CD4-positive, CD25-positive, alpha-beta regulatory T cell (primary cell): ENCODE measurements around the gene MTM1. TPM values are rescaled to one million over a fixed set of nuclear protein-coding genes. Genes with fewer than 3 reads are reported as not detected.

Source experiments
- ATAC-seq, 2 donors: fragments of 150-1000 bp; cut with Tn5 transposase; one replicate each; pipeline ENCODE4 v1.10.0; 2021; ENCODE audit warnings: low read depth in 2 of 2, moderate number of reproducible peaks in 2 of 2, moderate library complexity in 1 of 2
- DNase-seq, 3 donors: peaks; one replicate each; pipeline versions ENCODE4 v3.0.0 to v3.0.0-alpha.2; 2012 to 2022; ENCODE audit warnings: mixed read lengths in 1 of 3
- H3K27ac ChIP-seq: one replicate; pipeline ENCODE4 v1.7.0; 2013; ENCODE audit warnings: mild to moderate bottlenecking, low read length; ENCODE audit not compliant: insufficient read depth, poor library complexity, severe bottlenecking
- H3K27me3 ChIP-seq: one replicate; pipeline ENCODE4 v1.7.0; 2013; ENCODE audit warnings: low read length; ENCODE audit not compliant: control insufficient read depth, insufficient read depth
- H3K36me3 ChIP-seq: one replicate; pipeline ENCODE4 v1.7.0; 2013; ENCODE audit warnings: mild to moderate bottlenecking, low read length, moderate library complexity; ENCODE audit not compliant: control insufficient read depth, insufficient read depth
- H3K4me1 ChIP-seq: 2 replicates; pipeline ENCODE4 v1.7.0; 2013; ENCODE audit warnings: mild to moderate bottlenecking, low read length; ENCODE audit not compliant: insufficient read depth, control insufficient read depth, poor library complexity, severe bottlenecking
- H3K4me3 ChIP-seq: one replicate; pipeline ENCODE4 v1.7.0; 2013; ENCODE audit warnings: low read depth, mild to moderate bottlenecking, low read length, moderate library complexity
- H3K9me3 ChIP-seq, 2 experiments: 1 replicate in 1 of 2; 2 replicates in 1 of 2; pipeline ENCODE4 v1.7.0; 2013; ENCODE audit warnings: low read length in 2 of 2, mild to moderate bottlenecking in 1 of 2, moderate library complexity in 1 of 2; ENCODE audit not compliant: control insufficient read depth in 2 of 2
- H3K27ac Mint-ChIP-seq, 3 donors: one replicate each; pipeline ENCODE4 v1.8.0; 2020 to 2022; ENCODE audit warnings: mild to moderate bottlenecking in 3 of 3, mixed read lengths in 3 of 3, moderate library complexity in 2 of 3
- H3K27me3 Mint-ChIP-seq: one replicate; pipeline ENCODE4 v1.8.0; 2022; ENCODE audit warnings: mild to moderate bottlenecking, mixed read lengths
- H3K36me3 Mint-ChIP-seq: one replicate; pipeline ENCODE4 v1.8.0; 2020; ENCODE audit warnings: mixed read lengths
- H3K4me1 Mint-ChIP-seq, 4 donors: one replicate each; pipeline ENCODE4 v1.8.0; 2020 to 2022; ENCODE audit warnings: mixed read lengths in 4 of 4, mild to moderate bottlenecking in 1 of 4
- H3K4me3 Mint-ChIP-seq, 4 donors: one replicate each; pipeline ENCODE4 v1.8.0; 2020 to 2022; ENCODE audit warnings: mild to moderate bottlenecking in 4 of 4, mixed read lengths in 4 of 4, moderate library complexity in 3 of 4
- H3K9me3 Mint-ChIP-seq, 7 donors: one replicate each; pipeline ENCODE4 v1.8.0; 2020 to 2022; ENCODE audit warnings: mixed read lengths in 7 of 7, mild to moderate bottlenecking in 3 of 7, moderate library complexity in 2 of 7
- polyA plus RNA-seq, 4 donors: library from polyadenylated mRNA; unstranded; fragments of 300-500 nt; fragmentation: Illumina TruSeq; gene quantifications; one replicate each; pipeline ENCODE4 v1.2.3, GENCODE V29; 2021
- total RNA-seq: library from RNA; stranded (reverse); gene quantifications from one replicate; pipeline ENCODE4 v1.2.3, GENCODE V29; 2022

The MTM1 gene
- total and polyA plus RNA-seq, 5 donors from 2014 or later = 19.3 to 31.9 (median 22.0) TPM

GRCh38 chrX:150610043-150610442 is 41.6 kb downstream of the MTM1 start:
- Histone ChIP-seq H3K27ac (no peak overlapping the region), H3K36me3 (peaks cover 24% of the 10 kb centered on the region), H3K4me3 (no peak overlapping the region), H3K27me3 (no peaks in the 10 kb centered on the region), H3K9me3 (no peaks in the 10 kb centered on the region), H3K4me1 (no peaks in the 10 kb centered on the region)
- peak overlapping the region in 1 of 3 donors; percentile 10 for H3K27ac Mint-ChIP-seq
- H3K9me3 Mint-ChIP-seq = no peaks in the 10 kb centered on the region
- H3K4me1 Mint-ChIP-seq = peaks cover 0 to 8% (median 2%) of the 10 kb centered on the region in 4 donors
- DNase-seq (no peak), ATAC-seq (no peak)
- no peaks in the 10 kb centered on the region for H3K27me3 Mint-ChIP-seq
- H3K4me3 Mint-ChIP-seq = no peak overlapping the region
- H3K36me3 Mint-ChIP-seq = peaks cover 9% of the 10 kb centered on the region

- DNase-seq (no peak), ATAC-seq (no peak)
- Mint-ChIP-seq H3K4me1 (peaks cover 0 to 8% (median 2%) of the 10 kb centered on the region in 4 donors), H3K27ac (peak overlapping the region in 1 of 3 donors; percentile 0), H3K36me3 (peaks cover 9% of the 10 kb centered on the region), H3K27me3 (no peaks in the 10 kb centered on the region), H3K4me3 (no peak overlapping the region), H3K9me3 (no peaks in the 10 kb centered on the region)
- Histone ChIP-seq H3K36me3 (peaks cover 24% of the 10 kb centered on the region), H3K9me3 (no peaks in the 10 kb centered on the region), H3K4me1 (no peaks in the 10 kb centered on the region), H3K27me3 (no peaks in the 10 kb centered on the region), H3K27ac (no peak overlapping the region), H3K4me3 (no peak overlapping the region)
Observed at GRCh38 chrX:150610446-150610845, 42.0 kb downstream of the MTM1 start.

DNA sequence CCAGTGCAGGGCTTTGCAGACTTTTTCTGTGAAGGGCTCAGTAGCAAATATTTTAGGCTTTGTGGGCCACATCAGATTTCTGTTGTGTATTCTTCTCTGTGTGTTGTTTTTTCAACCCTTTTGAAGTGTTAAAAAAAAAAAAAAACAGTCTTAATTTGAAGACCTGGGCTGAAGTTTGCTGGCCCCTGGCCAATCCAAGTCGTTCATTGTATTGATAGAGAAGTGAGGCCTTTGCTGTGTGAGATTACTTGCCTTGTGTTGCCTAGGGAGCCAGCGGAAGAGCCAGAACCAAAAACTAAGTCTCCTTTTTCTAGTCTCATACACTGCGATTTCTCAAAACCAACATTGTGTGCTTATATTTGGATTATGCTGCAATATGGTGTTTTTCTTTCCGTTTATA is 46.9 kb downstream of the MTM1 start:
- no peak for ATAC-seq
- Mint-ChIP-seq H3K27ac (no peak overlapping the region), H3K9me3 (no peaks in the 10 kb centered on the region), H3K4me3 (no peak overlapping the region), H3K4me1 (peaks cover 0 to 2% (median 0%) of the 10 kb centered on the region in 4 donors), H3K27me3 (no peaks in the 10 kb centered on the region), H3K36me3 (peaks cover 4% of the 10 kb centered on the region)
- H3K27ac ChIP-seq = no peak overlapping the region
- no peaks in the 10 kb centered on the region for H3K27me3 ChIP-seq
- no peak for DNase-seq
- H3K36me3 ChIP-seq = peaks cover 37% of the 10 kb centered on the region
- no peak overlapping the region for H3K4me3 ChIP-seq
- no peaks in the 10 kb centered on the region for H3K4me1 ChIP-seq
- no peaks in the 10 kb centered on the region for H3K9me3 ChIP-seq

GRCh38 chrX:150616179-150616862 is 47.9 kb downstream of the MTM1 start:
- no peak for DNase-seq
- Histone ChIP-seq H3K4me3 (no peak overlapping the region), H3K9me3 (no peaks in the 10 kb centered on the region), H3K27ac (no peak overlapping the region), H3K4me1 (no peaks in the 10 kb centered on the region), H3K27me3 (no peaks in the 10 kb centered on the region), H3K36me3 (peaks cover 44% of the 10 kb centered on the region)
- H3K27ac Mint-ChIP-seq = no peak overlapping the region
- no peak overlapping the region for H3K4me3 Mint-ChIP-seq
- peaks cover 8% of the 10 kb centered on the region for H3K36me3 Mint-ChIP-seq
- no peaks in the 10 kb centered on the region for H3K9me3 Mint-ChIP-seq
- no peaks in the 10 kb centered on the region for H3K27me3 Mint-ChIP-seq
- ATAC-seq = no peak
- H3K4me1 Mint-ChIP-seq = peaks cover 0 to 4% (median 0%) of the 10 kb centered on the region in 4 donors

DNA sequence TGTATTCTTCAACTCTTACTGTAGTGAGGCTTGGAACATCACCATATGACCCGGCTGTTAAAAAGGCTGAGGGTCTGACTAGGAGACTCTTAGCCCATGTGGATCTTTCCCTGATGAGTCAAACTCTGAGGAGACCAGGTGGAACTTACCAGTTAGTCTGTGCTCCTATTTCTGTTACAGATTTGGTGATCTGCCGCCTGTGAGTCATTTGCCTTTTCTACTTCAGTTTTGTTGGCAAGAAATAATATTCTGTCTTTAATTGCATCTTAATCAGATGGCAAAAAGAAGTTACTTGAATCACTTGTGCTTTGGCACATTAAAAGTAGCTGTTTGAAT is 48.4 kb downstream of the MTM1 start:
- Histone ChIP-seq H3K27ac (no peak overlapping the region), H3K9me3 (no peaks in the 10 kb centered on the region), H3K4me3 (no peak overlapping the region), H3K4me1 (no peaks in the 10 kb centered on the region), H3K27me3 (no peaks in the 10 kb centered on the region), H3K36me3 (peaks cover 47% of the 10 kb centered on the region)
- H3K9me3 Mint-ChIP-seq = no peaks in the 10 kb centered on the region
- peaks cover 0 to 4% (median 0%) of the 10 kb centered on the region in 4 donors for H3K4me1 Mint-ChIP-seq
- no peak for DNase-seq
- no peak overlapping the region for H3K27ac Mint-ChIP-seq
- peaks cover 12% of the 10 kb centered on the region for H3K36me3 Mint-ChIP-seq
- H3K27me3 Mint-ChIP-seq = no peaks in the 10 kb centered on the region
- ATAC-seq = no peak
- H3K4me3 Mint-ChIP-seq = no peak overlapping the region

DNA sequence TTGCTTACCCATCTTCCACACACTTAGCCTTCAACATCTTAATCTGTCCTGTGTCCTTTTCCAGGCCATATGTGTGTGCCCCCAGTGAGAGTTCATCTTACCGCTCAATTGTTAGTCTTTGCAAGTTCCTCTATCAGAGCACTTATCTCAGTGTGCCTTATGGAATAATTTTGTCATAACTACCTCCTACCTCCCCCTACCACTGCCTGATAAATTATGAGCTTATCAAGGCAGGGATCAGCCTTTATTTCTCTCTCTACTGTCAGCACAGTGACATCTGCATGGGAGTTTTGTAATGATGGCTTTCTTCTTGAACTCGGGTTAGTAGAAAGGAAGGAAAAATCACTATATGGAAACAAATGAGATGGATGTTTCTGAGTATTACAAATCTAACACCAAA is 53.2 kb downstream of the MTM1 start:
- Histone ChIP-seq H3K36me3 (peaks cover 60% of the 10 kb centered on the region), H3K4me3 (no peak overlapping the region), H3K4me1 (no peaks in the 10 kb centered on the region), H3K27ac (no peak overlapping the region), H3K9me3 (no peaks in the 10 kb centered on the region), H3K27me3 (no peaks in the 10 kb centered on the region)
- H3K36me3 Mint-ChIP-seq = peaks cover 8% of the 10 kb centered on the region
- H3K4me3 Mint-ChIP-seq = no peak overlapping the region
- H3K4me1 Mint-ChIP-seq = peaks cover 0 to 4% (median 0%) of the 10 kb centered on the region in 4 donors
- no peaks in the 10 kb centered on the region for H3K9me3 Mint-ChIP-seq
- DNase-seq = no peak
- ATAC-seq = no peak
- peak overlapping the region in 2 of 3 donors; percentile 56 for H3K27ac Mint-ChIP-seq
- H3K27me3 Mint-ChIP-seq = no peaks in the 10 kb centered on the region

- H3K27me3 Mint-ChIP-seq = no peaks in the 10 kb centered on the region
- peaks cover 12% of the 10 kb centered on the region for H3K36me3 Mint-ChIP-seq
- Histone ChIP-seq H3K9me3 (no peaks in the 10 kb centered on the region), H3K4me1 (no peaks in the 10 kb centered on the region), H3K36me3 (peaks cover 74% of the 10 kb centered on the region), H3K27me3 (no peaks in the 10 kb centered on the region), H3K27ac (no peak overlapping the region), H3K4me3 (no peak overlapping the region)
- H3K4me3 Mint-ChIP-seq = no peak overlapping the region
- H3K27ac Mint-ChIP-seq = no peak overlapping the region
- ATAC-seq = no peak
- no peak for DNase-seq
- H3K9me3 Mint-ChIP-seq = no peaks in the 10 kb centered on the region
- H3K4me1 Mint-ChIP-seq = peaks cover 0 to 6% (median 3%) of the 10 kb centered on the region in 4 donors
Observed at GRCh38 chrX:150623583-150623982, 55.2 kb downstream of the MTM1 start.

- Mint-ChIP-seq H3K27me3 (no peaks in the 10 kb centered on the region), H3K4me3 (no peak overlapping the region), H3K4me1 (peaks cover 0 to 6% (median 3%) of the 10 kb centered on the region in 4 donors), H3K27ac (no peak overlapping the region), H3K9me3 (peaks cover 0 to 1% (median 0%) of the 10 kb centered on the region in 7 donors), H3K36me3 (peaks cover 17% of the 10 kb centered on the region)
- no peaks in the 10 kb centered on the region for H3K4me1 ChIP-seq
- no peak overlapping the region for H3K4me3 ChIP-seq
- ATAC-seq (no peak), DNase-seq (no peak)
- H3K27me3 ChIP-seq = no peaks in the 10 kb centered on the region
- peaks cover 71% of the 10 kb centered on the region for H3K36me3 ChIP-seq
- no peak overlapping the region for H3K27ac ChIP-seq
- no peaks in the 10 kb centered on the region for H3K9me3 ChIP-seq
Observed at GRCh38 chrX:150625097-150625496, 56.7 kb downstream of the MTM1 start.
